Ectodermal cell (in vitro differentiated cells): ENCODE measurements around the gene RUSC1.

Source experiments
- H3K27ac ChIP-seq: 2 replicates; pipeline ENCODE4 v1.7.0; 2013; ENCODE audit warnings: mild to moderate bottlenecking, low read depth, low read length; ENCODE audit not compliant: insufficient read depth, poor library complexity, severe bottlenecking
- H3K27me3 ChIP-seq: 2 replicates; pipeline ENCODE4 v1.7.0; 2013; ENCODE audit warnings: mild to moderate bottlenecking, low read length; ENCODE audit not compliant: insufficient read depth, control insufficient read depth, poor library complexity, severe bottlenecking
- H3K36me3 ChIP-seq: one replicate; pipeline ENCODE4 v1.7.0; 2013; ENCODE audit warnings: low read length; ENCODE audit not compliant: control insufficient read depth, insufficient read depth
- H3K4me1 ChIP-seq: one replicate; pipeline ENCODE4 v1.7.0; 2013; ENCODE audit warnings: low read length; ENCODE audit not compliant: control insufficient read depth, insufficient read depth
- H3K4me3 ChIP-seq: 2 replicates; pipeline ENCODE4 v1.7.0; 2013; ENCODE audit warnings: low read depth, low read length, control low read depth; ENCODE audit not compliant: insufficient read depth
- H3K9me3 ChIP-seq: 2 replicates; pipeline ENCODE4 v1.7.0; 2013; ENCODE audit warnings: mild to moderate bottlenecking, low read length, moderate library complexity; ENCODE audit not compliant: control insufficient read depth
- WGBS, 2 experiments: methylation state at CpG; one replicate each; pipeline ENCODE4 v1.1.7; 2013; ENCODE audit warnings: missing lambda C conversion rate in 2 of 2; 5-methylcytosine and 5-hydroxymethylcytosine counted together

RUSC1 gene

GRCh38 chr1:155329980-155330598 lies 9.4 kb downstream of the RUSC1 start:
- H3K4me1 ChIP-seq: peaks cover 7% of the 10 kb centered on the region
- no peak overlapping the region for H3K4me3 ChIP-seq
- no peak overlapping the region for H3K27ac ChIP-seq
- WGBS, 2 experiments: 94 to 96% methylated on average over 11 of the region's 11 CpGs
- no peaks in the 10 kb centered on the region for H3K9me3 ChIP-seq
- H3K36me3 ChIP-seq: peaks cover 18% of the 10 kb centered on the region
- H3K27me3 ChIP-seq: no peaks in the 10 kb centered on the region

DNA sequence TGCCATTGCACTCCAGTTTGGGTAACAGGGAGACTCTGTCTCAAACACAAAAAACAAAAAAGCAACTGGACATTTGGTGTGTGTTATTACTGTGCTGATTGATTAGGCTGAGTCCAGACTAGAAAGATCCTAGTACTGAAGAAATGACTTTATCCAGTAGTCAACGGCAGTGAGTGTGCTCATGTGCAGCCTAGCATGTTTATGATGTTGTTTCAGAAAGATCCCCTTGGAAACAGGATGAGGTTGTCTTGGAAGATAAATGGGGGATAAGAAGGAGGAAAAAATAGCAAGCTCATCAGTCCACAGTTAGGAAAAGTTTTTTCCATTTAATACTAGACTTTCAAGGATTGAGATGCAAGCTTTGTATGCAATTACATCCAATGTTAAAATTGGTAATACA lies 14.3 kb downstream of the RUSC1 start:
- H3K27me3 ChIP-seq: no peaks in the 10 kb centered on the region
- 97 to 99% methylated on average over 1 of the region's 1 CpG for WGBS, 2 experiments
- H3K36me3 ChIP-seq: peaks cover 42% of the 10 kb centered on the region
- no peaks in the 10 kb centered on the region for H3K4me1 ChIP-seq
- H3K9me3 ChIP-seq: no peaks in the 10 kb centered on the region
- H3K4me3 ChIP-seq: no peak overlapping the region
- H3K27ac ChIP-seq: no peak overlapping the region

DNA sequence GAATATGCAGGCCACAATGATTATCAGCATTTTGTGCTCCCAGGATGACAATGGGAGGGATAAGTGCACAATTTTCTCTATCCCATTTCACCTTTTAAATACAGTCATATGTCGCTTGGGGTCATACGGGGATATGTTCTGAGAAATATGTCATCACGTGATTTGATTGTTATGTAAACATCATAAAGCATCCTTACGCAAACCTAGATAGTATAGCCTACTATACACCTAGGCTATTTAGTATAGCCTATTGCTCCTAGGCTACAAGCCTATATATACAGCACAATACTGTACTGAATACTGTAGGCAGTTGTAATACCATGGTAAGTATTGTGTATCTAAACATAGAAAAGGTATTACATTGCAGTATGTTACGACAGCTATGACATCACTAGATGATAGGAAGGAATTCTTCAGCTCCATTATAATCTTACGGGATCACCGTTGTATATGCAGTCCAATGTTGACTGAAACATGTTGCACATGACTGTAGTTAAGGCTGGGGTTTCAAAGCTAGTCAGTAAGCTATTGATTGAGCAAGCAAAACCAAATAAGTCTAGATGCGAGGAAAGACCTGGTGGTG lies 18.9 kb downstream of the RUSC1 start:
- WGBS, 2 experiments: 95 to 96% methylated on average over 6 to 8 of the region's 8 CpGs
- H3K4me3 ChIP-seq: no peak overlapping the region
- no peaks in the 10 kb centered on the region for H3K9me3 ChIP-seq
- H3K4me1 ChIP-seq: no peaks in the 10 kb centered on the region
- no peak overlapping the region for H3K27ac ChIP-seq
- H3K27me3 ChIP-seq: no peaks in the 10 kb centered on the region
- H3K36me3 ChIP-seq: peaks cover 59% of the 10 kb centered on the region

DNA sequence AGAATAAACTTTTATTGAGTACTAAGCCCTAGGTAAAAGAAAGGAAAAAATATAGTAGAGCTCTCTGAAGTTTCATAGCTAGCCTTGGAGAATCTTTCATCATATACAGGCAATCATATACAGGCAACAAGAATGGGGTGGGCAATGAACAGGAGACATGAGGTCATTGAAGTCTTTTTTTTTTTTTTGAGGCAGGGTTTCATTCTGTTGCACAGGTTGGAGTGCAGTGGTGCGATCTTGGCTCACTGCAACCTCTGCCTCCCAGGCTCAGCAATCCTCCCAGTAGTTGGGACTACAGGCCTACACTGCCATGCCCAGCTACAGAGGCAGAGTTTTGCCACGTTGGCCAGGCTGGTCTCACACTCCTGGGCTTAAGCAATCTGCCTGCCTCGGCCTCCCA lies 22.1 kb downstream of the RUSC1 start:
- Histone ChIP-seq H3K36me3 (peaks cover 63% of the 10 kb centered on the region), H3K27ac (no peak overlapping the region)

GRCh38 chr1:155352631-155353030 lies 31.9 kb downstream of the RUSC1 start:
- Histone ChIP-seq H3K9me3 (no peaks in the 10 kb centered on the region), H3K4me3 (no peak overlapping the region), H3K4me1 (no peaks in the 10 kb centered on the region), H3K36me3 (peaks cover 22% of the 10 kb centered on the region), H3K27me3 (no peaks in the 10 kb centered on the region), H3K27ac (no peak overlapping the region)
- WGBS, 2 experiments: 91 to 96% methylated on average over 6 of the region's 6 CpGs

More for the DNA sequence above, 22.1 kb downstream of the RUSC1 start:
- H3K27me3 ChIP-seq: no peaks in the 10 kb centered on the region
- H3K4me3 ChIP-seq: no peak overlapping the region
- no peaks in the 10 kb centered on the region for H3K4me1 ChIP-seq
- WGBS, 2 experiments: 94% methylated on average over 3 of the region's 3 CpGs
- no peaks in the 10 kb centered on the region for H3K9me3 ChIP-seq

DNA sequence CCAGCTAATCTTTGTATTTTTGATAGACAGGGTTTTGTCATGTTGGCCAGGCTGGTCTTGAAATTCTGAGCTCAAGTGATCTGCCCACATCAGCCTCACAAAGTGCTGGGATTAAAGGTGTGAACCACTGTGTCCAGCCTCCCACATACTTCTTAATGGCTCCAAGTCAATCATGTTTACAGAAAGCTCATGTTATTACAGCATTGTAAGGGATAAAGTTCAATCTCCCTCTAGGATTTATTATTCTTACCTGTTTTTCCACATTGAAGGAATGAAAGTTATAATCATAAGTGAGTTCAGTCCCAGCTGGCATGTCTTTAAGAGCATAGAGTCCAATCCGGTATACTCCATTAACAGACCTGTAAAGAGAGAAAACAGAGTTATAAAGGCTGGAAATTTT lies 39.4 kb downstream of the RUSC1 start:
- H3K4me1 ChIP-seq: no peaks in the 10 kb centered on the region
- peaks cover 13% of the 10 kb centered on the region for H3K36me3 ChIP-seq
- no peaks in the 10 kb centered on the region for H3K9me3 ChIP-seq
- no peaks in the 10 kb centered on the region for H3K27me3 ChIP-seq
- H3K4me3 ChIP-seq: no peak overlapping the region
- 100% methylated on average over 1 of the region's 1 CpG for WGBS, 2 experiments
- no peak overlapping the region for H3K27ac ChIP-seq

GRCh38 chr1:155379180-155379579 lies 58.5 kb downstream of the RUSC1 start:
- no peak overlapping the region for H3K27ac ChIP-seq
- H3K4me1 ChIP-seq: no peaks in the 10 kb centered on the region
- no peak overlapping the region for H3K4me3 ChIP-seq
- H3K9me3 ChIP-seq: no peaks in the 10 kb centered on the region
- no peaks in the 10 kb centered on the region for H3K27me3 ChIP-seq
- 94 to 97% methylated on average over 2 to 3 of the region's 3 CpGs for WGBS, 2 experiments
- H3K36me3 ChIP-seq: peaks cover 9% of the 10 kb centered on the region

DNA sequence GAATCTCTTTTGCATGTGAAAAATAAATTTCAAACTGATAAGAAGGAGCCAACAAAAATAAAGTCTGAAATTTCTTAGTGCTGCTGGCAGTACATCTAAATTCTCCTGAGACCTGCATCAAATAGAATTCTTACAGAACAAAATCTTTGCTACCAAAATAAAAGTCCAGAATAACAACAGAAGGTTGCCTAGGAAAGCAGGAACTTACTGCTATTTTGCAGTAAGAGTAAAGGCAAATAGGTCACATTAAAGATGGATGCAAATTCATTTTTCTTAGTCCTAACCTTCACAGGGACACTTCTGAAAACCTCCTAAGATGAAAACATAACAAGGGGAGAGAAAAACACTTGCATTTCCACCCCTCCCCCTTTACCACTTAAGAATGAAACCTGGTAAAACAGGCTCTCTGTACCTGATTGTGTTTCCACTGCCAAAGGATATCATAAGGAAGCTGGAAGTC lies 59.0 kb downstream of the RUSC1 start:
- H3K4me3 ChIP-seq: no peak overlapping the region
- H3K27me3 ChIP-seq: no peaks in the 10 kb centered on the region

More for the DNA sequence above, 59.0 kb downstream of the RUSC1 start:
- no peaks in the 10 kb centered on the region for H3K9me3 ChIP-seq
- no peaks in the 10 kb centered on the region for H3K4me1 ChIP-seq
- peaks cover 9% of the 10 kb centered on the region for H3K36me3 ChIP-seq
- H3K27ac ChIP-seq: no peak overlapping the region
